H1 (cell line): Measurements from ENCODE around the gene CACNA1G. TPM values are rescaled to one million over a fixed set of nuclear protein-coding genes. Genes with fewer than 3 reads are reported as not detected.

Source experiments
- EGR1 ChIP-seq: IDR thresholded peaks from 2 replicates; pipeline ENCODE4 v1.6.1; 2011; ENCODE audit warnings: low read depth, low read length, borderline replicate concordance
- RXRA ChIP-seq: IDR thresholded peaks from 2 replicates; pipeline ENCODE4 v1.6.1; 2011; ENCODE audit warnings: low read depth, mild to moderate bottlenecking, low read length, moderate library complexity; ENCODE audit not compliant: insufficient read depth
- TAF1 ChIP-seq: IDR thresholded peaks from 2 replicates; pipeline ENCODE4 v1.6.1; 2011; ENCODE audit warnings: mild to moderate bottlenecking, low read depth, low read length
- TEAD4 ChIP-seq: IDR thresholded peaks from 2 replicates; pipeline ENCODE4 v1.6.1; 2012; ENCODE audit warnings: low read depth, low read length, inconsistent platforms, mixed read lengths
- polyA plus RNA-seq, 7 experiments: library from polyadenylated mRNA; depleted of rRNA in 3 of 7; stranded (reverse) in 5 of 7; unstranded in 2 of 7; fragments of >200 nt in 5 of 7; fragments of 200-250 nt in 2 of 7; gene quantifications; 1 replicate in 5 of 7; 2 replicates in 1 of 7; 4 replicates in 1 of 7; pipeline versions ENCODE4 v1.2.1 to v1.2.3, GENCODE V29; 2011 to 2013; ENCODE audit warnings: missing spikeins in 2 of 7, mixed read lengths in 2 of 7
- total RNA-seq: library from RNA; stranded (reverse); fragmentation: NEBNext Ultra II Directional; extraction: Animal tissue kit (Norgen Biotek cat#: 25700); gene quantifications from 2 replicates; pipeline ENCODE4 v1.2.1, GENCODE V29; 2021

CACNA1G gene
- total and polyA plus RNA-seq, 2 of the 8 experiments (the other 6 are each of a cell fraction or from before 2014, with no cell fraction given), result 2.9 to 4.9 TPM

DNA sequence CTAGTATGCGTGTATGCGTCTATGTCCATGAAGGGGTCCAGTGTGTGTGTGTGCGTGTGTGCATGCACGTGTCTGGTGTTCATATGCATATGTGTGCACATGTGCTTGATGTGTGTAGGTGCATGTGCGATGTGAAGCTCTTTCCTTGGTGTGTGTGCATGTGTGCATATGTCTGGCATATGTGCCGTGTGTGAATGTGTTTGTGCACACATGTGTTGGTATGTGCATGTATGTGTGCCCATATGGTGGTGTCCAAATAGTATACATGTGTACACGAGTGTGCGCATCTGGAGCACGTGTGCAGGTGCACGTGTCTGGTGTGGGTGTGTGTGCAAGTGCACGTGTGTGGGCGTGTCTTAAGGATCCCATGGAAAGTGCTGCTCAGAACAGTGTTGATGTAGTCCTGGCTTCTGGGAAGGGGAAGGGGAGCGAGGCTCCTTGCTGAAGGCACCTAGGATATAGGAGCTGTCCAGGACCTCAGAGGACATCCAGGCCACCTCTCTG is 17.0 kb downstream of the CACNA1G start (continued):
- TF ChIP-seq EGR1 (no peak), TAF1 (no peak), TEAD4 (no peak), RXRA (no peak)
